T-helper 1 cell treated with Interleukin-12 subunit alpha and Interleukin-12 subunit beta and Interleukin-4 antibody, amounts not matched to agents 30 μg/mL and 1 μg/mL, for 36 hours (primary cell): Measurements from ENCODE around the gene CADM4.

Experiments
- H3K27ac Mint-ChIP-seq: one replicate; pipeline ENCODE4 v1.8.0; 2021; ENCODE audit warnings: mild to moderate bottlenecking, mixed read lengths
- H3K27me3 Mint-ChIP-seq: one replicate; pipeline ENCODE4 v1.8.0; 2021; ENCODE audit warnings: low read depth, mixed read lengths
- H3K36me3 Mint-ChIP-seq: one replicate; pipeline ENCODE4 v1.8.0; 2021; ENCODE audit warnings: low read depth, mixed read lengths
- H3K4me1 Mint-ChIP-seq: one replicate; pipeline ENCODE4 v1.8.0; 2021; ENCODE audit warnings: low read depth, mixed read lengths
- H3K4me3 Mint-ChIP-seq: one replicate; pipeline ENCODE4 v1.8.0; 2021; ENCODE audit warnings: mild to moderate bottlenecking, moderate library complexity, mixed read lengths
- H3K9me3 Mint-ChIP-seq: one replicate; pipeline ENCODE4 v1.8.0; 2021; ENCODE audit warnings: mixed read lengths

CADM4 gene

DNA sequence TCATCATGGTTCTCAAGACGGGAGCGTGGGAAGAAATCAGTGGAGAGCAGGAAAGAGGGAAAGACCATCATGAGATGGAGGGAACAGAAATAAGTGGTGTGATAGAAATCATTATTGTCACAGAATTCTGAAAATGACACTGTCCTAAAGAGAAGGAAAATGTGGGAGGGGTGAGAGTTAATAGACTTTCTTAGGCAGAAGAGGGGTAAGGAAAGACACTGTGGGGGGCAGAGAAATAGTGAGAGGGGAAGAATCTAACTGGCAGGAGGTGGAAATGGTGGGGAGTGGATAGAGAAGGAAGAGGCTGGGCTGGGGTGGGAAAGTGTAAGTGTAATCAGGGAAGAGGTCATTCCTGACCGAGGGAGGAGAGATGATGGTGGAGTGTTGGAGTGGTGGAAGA, 60.9 kb downstream of the CADM4 start:
- Mint-ChIP-seq H3K4me1 (peaks cover 34% of the 10 kb centered on the region), H3K4me3 (peak overlapping the region; percentile 62), H3K9me3 (no peaks in the 10 kb centered on the region), H3K27ac (peak overlapping the region; percentile 80), H3K36me3 (peaks cover 2% of the 10 kb centered on the region), H3K27me3 (peaks cover 6% of the 10 kb centered on the region)

DNA sequence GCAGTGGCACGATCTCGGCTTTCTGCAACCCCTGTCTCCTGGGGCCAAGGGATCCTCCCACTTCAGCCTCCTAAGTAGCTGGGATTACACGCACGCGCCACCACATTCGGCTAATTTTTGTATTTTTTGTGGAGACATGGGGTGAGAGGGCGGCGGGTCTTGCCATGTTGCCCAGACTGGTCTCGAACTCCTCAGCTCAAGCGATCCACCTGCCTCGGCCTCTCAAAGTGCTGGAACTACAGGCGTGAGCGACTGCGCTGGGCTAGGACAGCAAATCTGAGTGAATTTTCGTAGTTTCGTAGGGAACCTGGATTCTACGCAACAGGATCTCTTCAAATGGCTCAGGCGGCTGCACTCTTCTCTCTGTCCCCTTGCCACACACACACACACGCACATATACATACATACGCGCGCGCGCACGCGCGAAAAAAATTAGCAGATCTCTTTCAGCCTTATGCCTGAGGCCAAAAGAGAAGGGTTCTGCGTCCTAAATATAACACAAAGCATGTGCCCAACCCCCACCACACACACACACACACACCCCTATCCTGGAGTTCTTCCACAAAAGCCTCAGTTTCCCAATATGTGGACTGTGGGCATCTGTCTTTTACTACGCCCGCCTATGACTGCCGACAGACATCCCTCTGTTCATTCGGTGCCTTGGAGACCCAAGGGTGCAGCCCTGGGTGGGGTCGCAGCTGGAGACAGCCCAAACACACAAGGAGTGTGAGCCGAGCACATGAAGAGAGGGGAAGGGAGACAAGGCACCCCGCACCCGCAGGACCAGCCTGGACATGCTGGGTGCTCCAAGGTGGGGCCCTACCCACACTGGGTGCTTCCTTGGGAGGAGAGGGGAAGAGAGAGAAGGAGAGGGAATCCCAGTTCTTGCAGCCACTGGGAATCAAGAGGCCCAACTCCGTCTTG, 63.4 kb downstream of the CADM4 start:
- Mint-ChIP-seq H3K36me3 (peaks cover 2% of the 10 kb centered on the region), H3K4me3 (peak overlapping the region; percentile 54), H3K9me3 (no peaks in the 10 kb centered on the region), H3K27me3 (peaks cover 6% of the 10 kb centered on the region), H3K27ac (peak overlapping the region; percentile 63), H3K4me1 (peaks cover 34% of the 10 kb centered on the region)

DNA sequence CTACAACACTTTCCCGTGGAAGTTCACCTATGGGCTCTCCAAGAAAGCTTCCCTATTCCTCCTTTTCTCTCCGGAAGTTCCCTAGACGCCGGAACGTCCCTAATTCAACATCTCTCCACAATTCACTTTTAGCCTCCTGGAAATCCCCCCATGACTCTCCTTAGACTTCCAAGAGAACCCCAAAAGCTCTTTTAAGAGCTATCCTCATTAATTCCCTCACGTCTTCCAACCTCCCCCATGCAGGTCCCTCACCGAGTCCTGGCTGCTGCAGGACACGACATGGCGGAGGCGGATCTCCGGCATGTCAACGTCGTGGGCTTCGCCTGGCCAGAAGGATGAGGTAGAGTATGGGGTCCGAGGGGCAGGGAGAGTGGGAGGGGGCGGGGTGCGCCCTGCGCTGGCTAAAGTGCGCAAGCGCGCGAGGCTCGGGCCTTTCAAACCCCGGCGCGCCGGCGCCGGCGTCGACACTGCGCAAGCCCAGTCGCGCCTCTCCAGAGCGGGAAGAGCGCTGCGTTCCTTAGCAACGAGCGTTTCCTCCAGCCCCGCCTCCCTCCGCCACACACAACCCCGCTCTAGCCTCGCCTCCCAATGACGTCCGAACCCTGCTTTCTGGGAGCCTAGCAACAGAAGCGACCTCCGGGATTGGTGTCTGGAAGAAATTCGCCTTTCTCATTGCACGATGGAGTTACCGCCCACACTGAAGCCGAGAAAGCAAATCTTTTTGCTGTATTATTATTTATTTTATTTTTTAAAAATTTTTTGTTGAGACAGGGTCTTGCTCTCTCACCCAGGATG, 64.3 kb downstream of the CADM4 start, which contains the start of the genes PINLYP and XRCC1:
Gene PINLYP, plus strand, starts transcription at position 646 of the 795 bp plus-strand sequence. CDS start 1,391 bp downstream, outside the sequence.
Gene XRCC1, minus strand, starts transcription at position 372 of the 795 bp plus-strand sequence. Its CDS starts 69 bp downstream, at position 303.
- peaks cover 6% of the 10 kb centered on the region for H3K27me3 Mint-ChIP-seq
- peaks cover 2% of the 10 kb centered on the region for H3K36me3 Mint-ChIP-seq
- no peaks in the 10 kb centered on the region for H3K9me3 Mint-ChIP-seq
- H3K27ac Mint-ChIP-seq = peak within 1 kb of the TSS; percentile 95
- peaks cover 34% of the 10 kb centered on the region for H3K4me1 Mint-ChIP-seq
- peak within 1 kb of the TSS; percentile 95 for H3K4me3 Mint-ChIP-seq

DNA sequence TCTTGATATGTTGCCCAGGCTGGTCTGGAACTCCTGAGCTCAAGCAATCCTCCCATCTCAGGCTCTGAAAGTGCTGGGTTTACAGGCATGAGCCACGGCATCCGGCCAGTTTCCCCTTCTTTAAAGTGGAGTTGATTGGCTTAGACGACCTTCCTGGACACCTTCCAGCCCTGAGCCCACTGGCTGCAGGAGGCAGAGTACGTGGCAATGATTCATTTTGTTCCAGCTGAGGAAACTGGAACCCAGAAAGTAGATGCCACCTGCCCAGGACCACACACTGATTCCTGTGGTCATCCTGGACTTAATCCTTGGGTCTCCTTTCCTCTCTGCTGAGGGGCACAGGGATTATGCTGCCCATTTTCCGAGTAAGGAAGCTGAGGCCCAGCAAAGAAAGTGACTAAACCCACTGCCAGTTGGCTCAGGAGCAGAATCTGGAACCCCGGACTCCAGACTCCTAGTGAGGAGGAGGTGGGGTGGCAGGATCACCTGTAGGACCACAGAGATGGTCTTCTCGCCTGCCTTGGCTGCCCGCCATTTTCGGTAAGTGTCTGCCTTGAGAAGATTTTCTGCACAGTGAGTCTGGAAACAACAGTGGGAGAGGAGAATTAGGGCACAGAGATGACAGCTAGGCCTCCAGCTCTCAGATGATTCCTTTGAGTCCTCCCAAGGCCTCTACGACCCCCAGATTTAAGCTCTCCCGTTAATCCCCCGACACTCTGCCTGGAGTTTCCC, 65.1 kb downstream of the CADM4 start:
- peaks cover 6% of the 10 kb centered on the region for H3K27me3 Mint-ChIP-seq
- H3K4me3 Mint-ChIP-seq = peak overlapping the region; percentile 95
- no peaks in the 10 kb centered on the region for H3K9me3 Mint-ChIP-seq
- peak overlapping the region; percentile 95 for H3K27ac Mint-ChIP-seq
- peaks cover 33% of the 10 kb centered on the region for H3K4me1 Mint-ChIP-seq
- H3K36me3 Mint-ChIP-seq = peaks cover 2% of the 10 kb centered on the region
